Hepatocyte (in vitro differentiated cells): Measurements from ENCODE around the gene ABCA2.

Source experiments
- EZH2 ChIP-seq: fragments of 200-600 bp; sonication (generic); IDR thresholded peaks from 2 replicates; pipeline ENCODE4 v1.6.1; 2016; ENCODE audit warnings: antibody characterized with exemption, mild to moderate bottlenecking, borderline replicate concordance
- EZH2phosphoT487 ChIP-seq: fragments of 200-600 bp; sonication (generic); IDR thresholded peaks from one replicate; pipeline ENCODE4 v1.6.1; 2018; ENCODE audit warnings: antibody characterized with exemption, mild to moderate bottlenecking, low read depth, moderate library complexity; ENCODE audit not compliant: unreplicated experiment, severe bottlenecking
- TF ChIP-seq, protein P1 (sequence below): fragments of 200-600 bp; sonication (generic); IDR thresholded peaks from 2 replicates; pipeline ENCODE4 v1.5.1; 2016; ENCODE audit warnings: antibody characterized with exemption, mild to moderate bottlenecking; ENCODE audit not compliant: poor library complexity

DNA sequence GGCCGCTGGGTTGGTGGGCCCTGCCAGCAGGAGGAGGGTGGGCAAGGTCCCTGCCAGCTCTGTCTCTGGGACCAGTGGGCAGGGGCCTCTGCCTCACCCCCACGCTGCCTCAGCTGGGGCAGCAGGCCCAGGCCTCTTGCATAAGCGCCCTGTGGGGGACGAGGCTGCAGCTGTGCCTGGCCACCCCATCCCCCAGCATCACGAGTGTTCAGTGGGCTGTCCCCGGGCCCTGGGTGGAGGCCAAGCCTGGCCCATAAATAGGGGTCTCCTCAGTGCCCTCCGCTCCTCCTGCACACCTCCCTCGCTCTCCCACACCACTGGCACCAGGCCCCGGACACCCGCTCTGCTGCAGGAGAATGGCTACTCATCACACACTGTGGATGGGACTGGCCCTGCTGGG lies 50.8 kb downstream of the ABCA2 start, which contains the start of gene PTGDS:
- TF ChIP-seq, protein P1, sequence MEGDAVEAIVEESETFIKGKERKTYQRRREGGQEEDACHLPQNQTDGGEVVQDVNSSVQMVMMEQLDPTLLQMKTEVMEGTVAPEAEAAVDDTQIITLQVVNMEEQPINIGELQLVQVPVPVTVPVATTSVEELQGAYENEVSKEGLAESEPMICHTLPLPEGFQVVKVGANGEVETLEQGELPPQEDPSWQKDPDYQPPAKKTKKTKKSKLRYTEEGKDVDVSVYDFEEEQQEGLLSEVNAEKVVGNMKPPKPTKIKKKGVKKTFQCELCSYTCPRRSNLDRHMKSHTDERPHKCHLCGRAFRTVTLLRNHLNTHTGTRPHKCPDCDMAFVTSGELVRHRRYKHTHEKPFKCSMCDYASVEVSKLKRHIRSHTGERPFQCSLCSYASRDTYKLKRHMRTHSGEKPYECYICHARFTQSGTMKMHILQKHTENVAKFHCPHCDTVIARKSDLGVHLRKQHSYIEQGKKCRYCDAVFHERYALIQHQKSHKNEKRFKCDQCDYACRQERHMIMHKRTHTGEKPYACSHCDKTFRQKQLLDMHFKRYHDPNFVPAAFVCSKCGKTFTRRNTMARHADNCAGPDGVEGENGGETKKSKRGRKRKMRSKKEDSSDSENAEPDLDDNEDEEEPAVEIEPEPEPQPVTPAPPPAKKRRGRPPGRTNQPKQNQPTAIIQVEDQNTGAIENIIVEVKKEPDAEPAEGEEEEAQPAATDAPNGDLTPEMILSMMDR, result no peak
- TF ChIP-seq EZH2 (no peak), EZH2phosphoT487 (no peak)
